HepG2 (cell line): ENCODE data around the gene JAG1. TPM values are rescaled to one million over a fixed set of nuclear protein-coding genes. Genes with fewer than 3 reads are reported as not detected.
A peak's percentile ranks its signal among the peaks of the same experiment; 100 is the strongest.

Experiments
- ARNTL ChIP-seq: sonication (generic); formaldehyde crosslinking; IDR thresholded peaks from 2 replicates; pipeline ENCODE4 v1.4.0; 2020; ENCODE audit warnings: mild to moderate bottlenecking, missing genetic modification reagents
- ATF1 ChIP-seq: IDR thresholded peaks from 2 replicates; pipeline ENCODE4 v1.6.1; 2016; ENCODE audit warnings: mild to moderate bottlenecking, control low read depth
- CAMTA2 ChIP-seq: sonication (generic); formaldehyde crosslinking; IDR thresholded peaks from 2 replicates; pipeline ENCODE4 v1.4.0; 2020; ENCODE audit warnings: mild to moderate bottlenecking, missing genetic modification reagents, borderline replicate concordance
- HOXA9 ChIP-seq: sonication (generic); formaldehyde crosslinking; IDR thresholded peaks from 2 replicates; pipeline ENCODE4 v1.8.1; 2022; ENCODE audit warnings: missing genetic modification reagents, mild to moderate bottlenecking, moderate library complexity, borderline replicate concordance
- HOXD1 ChIP-seq: sonication (generic); formaldehyde crosslinking; IDR thresholded peaks from 2 replicates; pipeline ENCODE4 v1.5.0; 2020; ENCODE audit warnings: missing genetic modification reagents
- IRX3 ChIP-seq: sonication (generic); formaldehyde crosslinking; IDR thresholded peaks from 2 replicates; pipeline ENCODE4 v1.8.1; 2023; ENCODE audit warnings: mild to moderate bottlenecking, low read depth, missing genetic modification reagents, borderline replicate concordance
- PHF20 ChIP-seq: sonication (generic); formaldehyde crosslinking; IDR thresholded peaks from 2 replicates; pipeline ENCODE4 v1.5.0; 2020; ENCODE audit warnings: mild to moderate bottlenecking, missing genetic modification reagents
- SALL1 ChIP-seq: sonication (generic); formaldehyde crosslinking; IDR thresholded peaks from 2 replicates; pipeline ENCODE4 v1.8.0; 2022; ENCODE audit warnings: mild to moderate bottlenecking, missing genetic modification reagents
- ZBTB21 ChIP-seq: sonication (generic); formaldehyde crosslinking; IDR thresholded peaks from 2 replicates; pipeline ENCODE4 v1.4.0; 2020; ENCODE audit warnings: missing genetic modification reagents
- ZBTB7B ChIP-seq: sonication (generic); formaldehyde crosslinking; IDR thresholded peaks from 2 replicates; pipeline ENCODE4 v1.4.0; 2020; ENCODE audit warnings: missing genetic modification reagents
- ZNF790 ChIP-seq: sonication (generic); formaldehyde crosslinking; IDR thresholded peaks from 2 replicates; pipeline ENCODE4 v1.8.0; 2022; ENCODE audit warnings: missing genetic modification reagents, mild to moderate bottlenecking, borderline replicate concordance
- polyA plus RNA-seq, 8 experiments: library from polyadenylated mRNA; depleted of rRNA in 3 of 8; stranded (reverse) in 7 of 8; unstranded in 1 of 8; fragments of >200 nt; fragmentation: Illumina TruSeq in 4 of 8; extraction: Trizol in 4 of 8; gene quantifications; 2 replicates each; pipeline versions ENCODE4 v1.2.1 to v1.2.3, GENCODE V29; 2011 to 2016; ENCODE audit warnings: low read depth in 4 of 8, missing spikeins in 1 of 8, mixed read lengths in 1 of 8; ENCODE audit not compliant: insufficient read depth in 1 of 8
- total RNA-seq, 5 experiments: library from RNA; depleted of rRNA; stranded (reverse); fragments of >200 nt; fragmentation: Illumina TruSeq; extraction: Trizol; gene quantifications; 2 replicates each; pipeline ENCODE4 v1.2.3, GENCODE V29; 2016; ENCODE audit warnings: low read depth in 1 of 5
- TF ChIP-seq, protein P1 (sequence below): sonication (generic); formaldehyde crosslinking; IDR thresholded peaks from 2 replicates; pipeline ENCODE4 v1.8.0; 2022; ENCODE audit warnings: mild to moderate bottlenecking, missing genetic modification reagents, moderate library complexity
- TF ChIP-seq, protein P2 (sequence below): IDR thresholded peaks from 2 replicates; pipeline ENCODE4 v1.6.1; 2016; ENCODE audit warnings: missing genetic modification reagents, missing compliant biosample characterization
- TF ChIP-seq, protein P3 (sequence below): sonication (generic); formaldehyde crosslinking; IDR thresholded peaks from 2 replicates; pipeline ENCODE4 v1.8.0; 2022; ENCODE audit warnings: missing genetic modification reagents, low read depth, mild to moderate bottlenecking, borderline replicate concordance
- TF ChIP-seq, protein P4 (sequence below): sonication (generic); formaldehyde crosslinking; IDR thresholded peaks from 2 replicates; pipeline ENCODE4 v1.4.0; 2020; ENCODE audit warnings: missing genetic modification reagents
- TF ChIP-seq, protein P5 (sequence below): sonication (generic); formaldehyde crosslinking; IDR thresholded peaks from 2 replicates; pipeline ENCODE4 v1.5.0; 2020; ENCODE audit warnings: mild to moderate bottlenecking, missing genetic modification reagents

The JAG1 gene
- total and polyA plus RNA-seq, 2 of the 13 experiments (the other 11 are each of a cell fraction or from before 2014, with no cell fraction given) = 47.1 to 56.3 TPM

DNA sequence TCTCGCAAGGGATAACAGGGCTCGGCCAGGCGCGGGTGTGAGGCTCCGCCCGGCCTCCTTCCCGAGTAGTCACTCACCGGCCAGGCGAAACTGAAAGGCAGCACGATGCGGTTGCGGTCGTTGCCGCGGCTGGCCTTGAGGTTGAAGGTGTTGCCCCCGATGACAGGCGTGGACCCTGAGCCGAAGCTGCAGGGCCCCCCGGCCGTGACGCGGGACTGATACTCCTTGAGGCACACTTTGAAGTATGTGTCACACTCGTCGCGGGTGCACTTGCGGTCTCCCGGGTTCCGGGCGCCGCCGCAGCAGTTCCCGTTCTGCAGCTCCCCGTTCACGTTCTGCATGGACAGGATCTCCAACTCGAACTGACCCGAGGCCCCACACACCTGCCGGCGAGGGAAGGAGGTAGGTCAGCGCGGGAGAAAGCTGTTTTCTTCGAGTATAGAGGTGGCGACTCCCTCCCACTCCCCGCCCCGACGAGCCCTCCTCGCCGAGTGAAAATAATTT lies 1.1 kb downstream of the JAG1 start (continued):
- TF ChIP-seq, protein P1, sequence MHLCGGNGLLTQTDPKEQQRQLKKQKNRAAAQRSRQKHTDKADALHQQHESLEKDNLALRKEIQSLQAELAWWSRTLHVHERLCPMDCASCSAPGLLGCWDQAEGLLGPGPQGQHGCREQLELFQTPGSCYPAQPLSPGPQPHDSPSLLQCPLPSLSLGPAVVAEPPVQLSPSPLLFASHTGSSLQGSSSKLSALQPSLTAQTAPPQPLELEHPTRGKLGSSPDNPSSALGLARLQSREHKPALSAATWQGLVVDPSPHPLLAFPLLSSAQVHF (CRISPR knock-in tag) = peak; percentile 76; the same call in 1 of the 2 replicates
- no peak for TF ChIP-seq ATF1 (CRISPR knock-in tag)
- TF ChIP-seq ZNF790 (CRISPR knock-in tag) = no peak
- 0 out of 2 replicates have a peak, but pooled peaks have one; percentile 9 for TF ChIP-seq IRX3
- 0 out of 2 replicates have a peak, but pooled peaks have one; percentile 62 for TF ChIP-seq HOXA9 (CRISPR knock-in tag)
- TF ChIP-seq CAMTA2 (CRISPR knock-in tag) = no peak; the same call in 1 of the 2 replicates
- 0 out of 2 replicates have a peak, but pooled peaks have one; percentile 47 for TF ChIP-seq ZBTB7B (CRISPR knock-in tag)
- TF ChIP-seq, protein P2, sequence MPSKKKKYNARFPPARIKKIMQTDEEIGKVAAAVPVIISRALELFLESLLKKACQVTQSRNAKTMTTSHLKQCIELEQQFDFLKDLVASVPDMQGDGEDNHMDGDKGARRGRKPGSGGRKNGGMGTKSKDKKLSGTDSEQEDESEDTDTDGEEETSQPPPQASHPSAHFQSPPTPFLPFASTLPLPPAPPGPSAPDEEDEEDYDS = no peak
- TF ChIP-seq PHF20 (CRISPR knock-in tag) = no peak
- no peak for TF ChIP-seq ARNTL (CRISPR knock-in tag)
- TF ChIP-seq HOXD1 (CRISPR knock-in tag) = 0 out of 2 replicates have a peak, but pooled peaks have one; percentile 52
- TF ChIP-seq, protein P3, sequence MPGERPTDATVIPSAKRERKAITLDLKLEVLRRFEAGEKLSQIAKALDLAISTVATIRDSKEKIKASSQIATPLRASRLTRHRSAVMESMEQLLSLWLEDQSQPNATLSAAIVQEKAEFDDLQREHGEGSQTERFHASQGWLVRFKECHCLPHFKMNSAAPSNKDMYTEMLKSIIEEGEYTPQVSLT (CRISPR knock-in tag) = no peak
- TF ChIP-seq, protein P4, sequence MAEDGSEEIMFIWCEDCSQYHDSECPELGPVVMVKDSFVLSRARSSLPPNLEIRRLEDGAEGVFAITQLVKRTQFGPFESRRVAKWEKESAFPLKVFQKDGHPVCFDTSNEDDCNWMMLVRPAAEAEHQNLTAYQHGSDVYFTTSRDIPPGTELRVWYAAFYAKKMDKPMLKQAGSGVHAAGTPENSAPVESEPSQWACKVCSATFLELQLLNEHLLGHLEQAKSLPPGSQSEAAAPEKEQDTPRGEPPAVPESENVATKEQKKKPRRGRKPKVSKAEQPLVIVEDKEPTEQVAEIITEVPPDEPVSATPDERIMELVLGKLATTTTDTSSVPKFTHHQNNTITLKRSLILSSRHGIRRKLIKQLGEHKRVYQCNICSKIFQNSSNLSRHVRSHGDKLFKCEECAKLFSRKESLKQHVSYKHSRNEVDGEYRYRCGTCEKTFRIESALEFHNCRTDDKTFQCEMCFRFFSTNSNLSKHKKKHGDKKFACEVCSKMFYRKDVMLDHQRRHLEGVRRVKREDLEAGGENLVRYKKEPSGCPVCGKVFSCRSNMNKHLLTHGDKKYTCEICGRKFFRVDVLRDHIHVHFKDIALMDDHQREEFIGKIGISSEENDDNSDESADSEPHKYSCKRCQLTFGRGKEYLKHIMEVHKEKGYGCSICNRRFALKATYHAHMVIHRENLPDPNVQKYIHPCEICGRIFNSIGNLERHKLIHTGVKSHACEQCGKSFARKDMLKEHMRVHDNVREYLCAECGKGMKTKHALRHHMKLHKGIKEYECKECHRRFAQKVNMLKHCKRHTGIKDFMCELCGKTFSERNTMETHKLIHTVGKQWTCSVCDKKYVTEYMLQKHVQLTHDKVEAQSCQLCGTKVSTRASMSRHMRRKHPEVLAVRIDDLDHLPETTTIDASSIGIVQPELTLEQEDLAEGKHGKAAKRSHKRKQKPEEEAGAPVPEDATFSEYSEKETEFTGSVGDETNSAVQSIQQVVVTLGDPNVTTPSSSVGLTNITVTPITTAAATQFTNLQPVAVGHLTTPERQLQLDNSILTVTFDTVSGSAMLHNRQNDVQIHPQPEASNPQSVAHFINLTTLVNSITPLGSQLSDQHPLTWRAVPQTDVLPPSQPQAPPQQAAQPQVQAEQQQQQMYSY = no peak
- TF ChIP-seq ZBTB21 = no peak
- TF ChIP-seq, protein P5, sequence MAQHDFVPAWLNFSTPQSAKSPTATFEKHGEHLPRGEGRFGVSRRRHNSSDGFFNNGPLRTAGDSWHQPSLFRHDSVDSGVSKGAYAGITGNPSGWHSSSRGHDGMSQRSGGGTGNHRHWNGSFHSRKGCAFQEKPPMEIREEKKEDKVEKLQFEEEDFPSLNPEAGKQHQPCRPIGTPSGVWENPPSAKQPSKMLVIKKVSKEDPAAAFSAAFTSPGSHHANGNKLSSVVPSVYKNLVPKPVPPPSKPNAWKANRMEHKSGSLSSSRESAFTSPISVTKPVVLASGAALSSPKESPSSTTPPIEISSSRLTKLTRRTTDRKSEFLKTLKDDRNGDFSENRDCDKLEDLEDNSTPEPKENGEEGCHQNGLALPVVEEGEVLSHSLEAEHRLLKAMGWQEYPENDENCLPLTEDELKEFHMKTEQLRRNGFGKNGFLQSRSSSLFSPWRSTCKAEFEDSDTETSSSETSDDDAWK (CRISPR knock-in tag) = no peak
- peak; percentile 67; the same call in 1 of the 2 replicates for TF ChIP-seq SALL1 (CRISPR knock-in tag)
